ENCODE measurements around the gene PHLPP2. TPM values are rescaled to one million over a fixed set of nuclear protein-coding genes. Genes with fewer than 3 reads are reported as not detected.

Gene PHLPP2, protein sequence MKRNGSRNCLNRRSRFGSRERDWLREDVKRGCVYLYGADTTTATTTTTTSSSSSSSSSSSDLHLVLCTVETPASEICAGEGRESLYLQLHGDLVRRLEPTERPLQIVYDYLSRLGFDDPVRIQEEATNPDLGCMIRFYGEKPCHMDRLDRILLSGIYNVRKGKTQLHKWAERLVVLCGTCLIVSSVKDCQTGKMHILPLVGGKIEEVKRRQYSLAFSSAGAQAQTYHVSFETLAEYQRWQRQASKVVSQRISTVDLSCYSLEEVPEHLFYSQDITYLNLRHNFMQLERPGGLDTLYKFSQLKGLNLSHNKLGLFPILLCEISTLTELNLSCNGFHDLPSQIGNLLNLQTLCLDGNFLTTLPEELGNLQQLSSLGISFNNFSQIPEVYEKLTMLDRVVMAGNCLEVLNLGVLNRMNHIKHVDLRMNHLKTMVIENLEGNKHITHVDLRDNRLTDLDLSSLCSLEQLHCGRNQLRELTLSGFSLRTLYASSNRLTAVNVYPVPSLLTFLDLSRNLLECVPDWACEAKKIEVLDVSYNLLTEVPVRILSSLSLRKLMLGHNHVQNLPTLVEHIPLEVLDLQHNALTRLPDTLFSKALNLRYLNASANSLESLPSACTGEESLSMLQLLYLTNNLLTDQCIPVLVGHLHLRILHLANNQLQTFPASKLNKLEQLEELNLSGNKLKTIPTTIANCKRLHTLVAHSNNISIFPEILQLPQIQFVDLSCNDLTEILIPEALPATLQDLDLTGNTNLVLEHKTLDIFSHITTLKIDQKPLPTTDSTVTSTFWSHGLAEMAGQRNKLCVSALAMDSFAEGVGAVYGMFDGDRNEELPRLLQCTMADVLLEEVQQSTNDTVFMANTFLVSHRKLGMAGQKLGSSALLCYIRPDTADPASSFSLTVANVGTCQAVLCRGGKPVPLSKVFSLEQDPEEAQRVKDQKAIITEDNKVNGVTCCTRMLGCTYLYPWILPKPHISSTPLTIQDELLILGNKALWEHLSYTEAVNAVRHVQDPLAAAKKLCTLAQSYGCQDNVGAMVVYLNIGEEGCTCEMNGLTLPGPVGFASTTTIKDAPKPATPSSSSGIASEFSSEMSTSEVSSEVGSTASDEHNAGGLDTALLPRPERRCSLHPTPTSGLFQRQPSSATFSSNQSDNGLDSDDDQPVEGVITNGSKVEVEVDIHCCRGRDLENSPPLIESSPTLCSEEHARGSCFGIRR (N-terminal part only)
- total RNA-seq = 22.5 TPM

DNA sequence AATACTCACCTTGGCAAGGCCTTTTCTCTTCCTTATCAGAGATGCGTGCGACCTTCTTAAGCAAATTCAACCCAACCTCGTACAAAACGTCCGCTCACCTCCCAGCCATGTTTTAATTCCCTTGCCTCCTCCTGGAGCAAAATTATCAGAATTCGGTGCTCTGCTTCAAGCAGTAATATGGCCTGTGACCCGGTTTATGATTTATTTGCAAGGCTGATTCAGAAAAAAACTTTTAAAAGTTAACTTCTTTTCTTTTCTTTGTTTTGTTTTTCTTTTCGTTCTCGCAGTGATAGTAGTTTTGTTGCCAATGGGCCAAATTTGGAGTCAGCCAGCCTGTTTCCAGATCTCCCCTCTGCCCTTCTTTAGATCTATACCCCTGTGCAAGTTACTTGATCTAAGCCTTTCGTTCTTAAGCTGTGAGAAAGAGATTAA lies at the start of gene PHLPP2:
TSS of gene PHLPP2 (minus strand) at position 382 of the 432 bp plus-strand sequence. CDS start 9,906 bp downstream, outside the sequence.
- intact Hi-C loops (cut with DNase I) = no loop called here
- no peak for ATAC-seq
- no peak for DNase-seq (ENCODE audit: low spot score)

DNA sequence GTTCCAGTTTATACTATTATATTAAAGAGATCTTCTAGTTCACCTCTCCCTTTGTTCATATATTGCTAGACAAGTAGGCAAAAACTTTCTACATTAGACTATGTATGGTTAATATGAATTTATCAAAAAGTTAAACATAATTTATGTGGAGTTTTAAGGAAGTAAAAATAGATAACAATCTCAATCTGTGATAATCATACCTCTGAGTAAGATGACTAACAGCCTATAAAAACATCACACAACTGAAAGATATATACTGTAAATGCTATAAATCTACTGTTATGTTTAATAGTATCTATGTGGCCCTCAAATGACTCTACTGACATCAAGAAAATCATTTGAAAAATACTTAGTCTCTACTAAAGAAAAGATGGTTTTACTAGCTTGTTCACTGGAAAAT lies 47.1 kb upstream of the PHLPP2 start:
- ATAC-seq (no peak), DNase-seq (ENCODE audit: low spot score) (no peak)
- intact Hi-C loops (cut with DNase I) = no loop called here

DNA sequence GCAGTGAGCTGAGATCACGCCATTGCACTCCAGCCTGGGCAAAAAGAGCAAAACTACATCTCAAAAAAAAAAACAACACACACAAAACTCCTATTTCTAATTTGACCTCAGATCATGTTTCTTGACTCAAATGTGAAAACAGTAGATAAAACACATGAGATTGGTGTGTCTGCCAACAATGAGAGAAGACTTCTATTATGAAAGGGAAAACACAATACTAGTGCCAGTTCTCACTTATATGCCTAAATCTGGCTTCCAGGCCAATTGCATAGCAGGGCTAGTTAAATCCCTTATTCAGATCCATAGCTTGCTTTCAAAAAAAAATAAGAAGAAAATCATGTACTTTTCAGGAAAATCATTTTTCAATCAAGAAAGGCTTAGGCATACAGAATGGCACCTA lies 44.7 kb upstream of the PHLPP2 start:
- intact Hi-C loops (cut with DNase I) = no loop called here
- ATAC-seq (no peak), DNase-seq (ENCODE audit: low spot score) (no peak)

DNA sequence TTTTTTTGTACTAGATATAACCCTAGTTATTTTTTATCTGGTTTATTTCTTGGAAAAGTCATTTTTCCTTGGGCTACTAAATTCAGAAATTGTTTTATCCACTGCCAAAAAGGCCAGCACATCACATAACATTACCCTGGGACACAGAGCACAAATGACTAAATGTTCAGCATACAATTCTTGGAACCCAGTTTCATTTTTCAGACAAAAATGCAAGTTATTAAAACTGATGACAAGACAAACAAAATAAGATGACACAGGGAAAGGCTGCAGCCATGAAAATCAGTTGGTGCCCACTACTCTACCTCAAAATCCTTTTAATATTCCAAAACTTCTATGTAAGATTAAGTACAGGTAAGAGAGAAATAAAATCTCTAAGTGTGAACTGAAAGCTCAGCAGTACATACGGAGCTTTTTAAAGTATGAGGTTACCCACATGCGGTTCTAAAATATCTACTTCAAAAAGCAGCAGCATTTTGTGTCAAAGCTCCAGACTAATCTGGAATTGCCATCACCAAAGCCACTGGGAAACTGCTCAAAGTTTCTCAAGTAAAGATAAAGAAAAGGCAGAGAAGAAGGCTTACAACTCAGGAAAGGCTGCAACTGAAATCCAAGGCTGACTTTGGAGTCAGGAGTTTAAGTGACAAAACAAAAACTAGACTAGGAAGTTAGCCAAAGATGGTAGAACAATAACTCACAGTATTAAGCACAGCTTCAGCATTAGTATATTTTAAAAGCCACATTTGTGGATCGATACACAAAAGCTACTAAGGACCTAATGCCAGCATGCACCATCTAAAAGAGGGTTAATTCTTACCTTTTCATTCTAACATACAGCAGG lies 42.8 kb upstream of the PHLPP2 start:
- DNase-seq (ENCODE audit: low spot score) (no peak), ATAC-seq (no peak)
- intact Hi-C loops (cut with DNase I) = no loop called here

DNA sequence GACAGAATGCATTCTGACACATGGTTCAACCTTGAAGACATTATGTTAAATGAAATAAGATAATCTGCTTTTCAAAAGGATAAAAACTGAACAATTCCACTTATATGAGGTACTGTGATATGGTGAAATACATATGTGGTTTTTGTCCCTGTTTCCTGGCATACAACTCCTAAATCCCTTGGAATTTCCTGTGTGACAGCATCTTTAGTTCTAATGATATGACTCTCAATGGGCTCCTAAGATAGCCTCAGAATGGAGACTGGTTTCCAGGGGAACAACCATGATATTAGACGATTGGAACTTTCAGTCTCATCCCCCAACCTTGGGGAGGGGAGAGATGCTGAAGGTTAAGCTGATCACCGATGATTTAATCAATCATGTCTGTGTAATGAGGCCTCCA lies 37.7 kb upstream of the PHLPP2 start:
- DNase-seq (ENCODE audit: low spot score) (no peak), ATAC-seq (no peak)
- intact Hi-C loops (cut with DNase I) = no loop called here

DNA sequence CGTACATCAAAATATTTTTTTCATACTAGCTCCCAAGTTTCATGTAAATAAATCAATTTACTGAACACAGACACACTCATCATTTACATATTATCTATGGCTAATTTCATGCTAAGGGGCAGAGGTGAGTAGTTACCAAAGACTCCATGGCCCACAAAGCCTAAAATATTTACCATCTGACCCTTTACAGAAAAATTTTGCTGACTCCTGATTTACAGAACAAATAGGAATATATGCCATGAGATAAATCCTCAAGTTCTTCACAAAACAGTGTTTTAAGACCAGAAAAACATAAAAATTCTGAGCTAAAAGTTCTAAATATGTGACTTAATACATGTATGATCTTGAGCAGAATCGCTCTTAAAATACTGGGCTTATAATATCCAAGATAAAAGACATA lies 36.6 kb upstream of the PHLPP2 start:
- intact Hi-C loops (cut with DNase I) = no loop called here
- no peak for ATAC-seq
- no peak for DNase-seq (ENCODE audit: low spot score)

DNA sequence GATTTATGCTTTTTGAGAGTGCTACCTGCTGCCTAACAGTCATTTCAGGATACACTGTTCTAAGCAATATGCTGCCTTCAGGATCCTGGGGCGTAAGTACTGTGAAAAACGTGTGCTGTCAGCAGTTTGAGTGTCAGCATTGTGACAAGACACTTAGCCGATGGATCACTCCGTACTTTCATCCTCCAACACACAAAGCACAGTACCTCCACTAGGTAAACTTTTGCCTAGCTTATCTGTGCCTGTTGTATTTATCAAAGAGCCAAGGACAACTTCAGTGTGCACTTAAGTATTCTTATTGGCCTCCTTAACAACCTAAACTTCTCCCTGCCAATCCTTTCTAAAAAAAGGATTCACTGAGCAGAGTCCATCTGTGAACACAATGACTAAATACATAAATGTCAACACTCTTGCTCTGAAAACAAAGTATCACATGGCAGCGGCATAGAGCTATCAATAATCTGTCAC lies 33.8 kb upstream of the PHLPP2 start:
- intact Hi-C loops (cut with DNase I) = no loop called here
- DNase-seq (ENCODE audit: low spot score) (no peak), ATAC-seq (no peak)

DNA sequence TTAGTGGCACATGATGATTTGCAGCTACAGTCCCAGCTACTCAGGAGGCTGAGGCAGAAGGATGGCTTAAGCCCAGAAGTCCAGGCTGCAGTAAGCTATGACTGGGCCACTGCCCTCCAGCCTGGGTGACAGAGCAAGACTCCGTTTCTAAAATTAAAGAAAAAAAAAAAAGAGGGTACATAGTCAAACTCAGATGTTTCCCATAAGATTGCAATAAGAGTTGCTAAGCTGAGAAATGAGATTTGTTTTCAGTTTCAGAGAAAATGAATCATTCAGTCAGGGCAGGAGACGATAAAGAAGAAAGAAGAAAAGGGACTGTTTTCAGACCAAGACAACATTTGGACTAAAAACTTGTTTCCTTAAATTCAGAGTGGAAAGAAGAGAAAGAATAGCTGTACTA lies 30.2 kb upstream of the PHLPP2 start:
- no peak for ATAC-seq
- no peak for DNase-seq (ENCODE audit: low spot score)
- intact Hi-C loops (cut with DNase I) = no loop called here

DNA sequence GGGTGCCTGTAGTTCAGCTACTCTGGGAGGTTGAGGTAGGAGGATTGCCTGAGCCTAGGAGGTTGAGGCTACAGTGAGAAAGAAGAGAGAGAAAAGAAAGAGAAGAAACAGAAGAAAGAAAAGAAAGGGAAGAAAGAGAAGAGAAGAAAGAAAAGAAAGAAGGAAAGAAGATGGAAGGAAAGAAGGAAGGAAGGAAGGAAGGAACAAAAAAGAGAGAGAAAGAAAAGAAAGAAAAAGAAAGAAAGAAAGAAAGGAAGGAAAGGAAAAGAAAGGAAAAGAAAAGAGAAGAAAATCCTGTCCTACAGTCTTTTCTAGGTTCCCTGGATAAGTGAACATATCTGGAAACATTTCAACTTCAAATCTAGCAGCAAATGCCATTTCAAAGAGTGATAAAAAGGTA lies 29.6 kb upstream of the PHLPP2 start:
- no peak for ATAC-seq
- no peak for DNase-seq (ENCODE audit: low spot score)
- intact Hi-C loops (cut with DNase I) = no loop called here

DNA sequence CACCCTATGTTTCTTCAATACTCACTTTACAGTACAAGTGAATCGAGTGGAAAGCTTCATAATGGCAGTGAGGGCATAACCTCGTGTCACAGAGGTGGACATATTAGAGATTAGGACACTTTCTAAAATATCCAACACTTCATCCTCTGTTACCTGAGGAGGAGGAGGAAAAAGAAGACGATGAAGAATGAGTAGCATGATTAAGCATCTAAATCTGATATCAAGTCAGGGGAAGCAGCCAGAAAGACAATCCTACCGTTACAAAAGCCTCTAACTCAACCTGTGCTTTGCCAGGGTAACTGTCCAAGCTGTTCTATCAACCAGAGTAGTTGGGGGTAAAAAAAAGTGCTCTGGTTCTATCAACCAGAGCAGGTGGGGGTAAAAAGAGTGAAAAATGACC lies 23.7 kb upstream of the PHLPP2 start:
- intact Hi-C loops (cut with DNase I) = no loop called here
- no peak for DNase-seq (ENCODE audit: low spot score)
- no peak for ATAC-seq

DNA sequence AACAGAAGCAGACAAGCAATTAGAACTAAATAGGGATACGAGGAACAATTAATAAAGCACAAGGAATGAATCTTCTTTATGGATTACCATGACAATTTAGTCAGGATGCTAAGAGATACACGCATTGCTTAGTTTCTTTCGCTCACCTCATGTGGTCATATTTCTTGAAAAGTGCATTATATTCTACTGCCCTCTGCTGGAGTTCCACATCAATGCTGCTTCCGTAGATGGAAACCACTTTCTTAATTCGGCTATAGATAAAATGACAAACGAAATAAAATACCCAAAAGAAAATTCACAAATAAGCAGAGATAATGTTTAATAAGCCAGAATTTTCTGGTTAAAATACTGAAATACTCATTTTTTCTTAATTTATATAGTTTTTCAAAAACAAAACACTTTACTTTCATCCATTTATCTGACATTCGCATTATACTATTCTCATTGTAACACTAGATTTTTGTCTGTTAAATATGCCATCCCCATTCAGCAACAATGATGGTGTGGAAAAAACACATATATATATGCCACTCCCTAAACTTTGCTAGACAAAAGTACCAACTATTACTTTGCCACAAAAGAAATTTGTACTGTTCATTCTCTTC lies 22.0 kb upstream of the PHLPP2 start:
- intact Hi-C loops (cut with DNase I) = no loop called here
- DNase-seq (ENCODE audit: low spot score) (no peak), ATAC-seq (no peak)

DNA sequence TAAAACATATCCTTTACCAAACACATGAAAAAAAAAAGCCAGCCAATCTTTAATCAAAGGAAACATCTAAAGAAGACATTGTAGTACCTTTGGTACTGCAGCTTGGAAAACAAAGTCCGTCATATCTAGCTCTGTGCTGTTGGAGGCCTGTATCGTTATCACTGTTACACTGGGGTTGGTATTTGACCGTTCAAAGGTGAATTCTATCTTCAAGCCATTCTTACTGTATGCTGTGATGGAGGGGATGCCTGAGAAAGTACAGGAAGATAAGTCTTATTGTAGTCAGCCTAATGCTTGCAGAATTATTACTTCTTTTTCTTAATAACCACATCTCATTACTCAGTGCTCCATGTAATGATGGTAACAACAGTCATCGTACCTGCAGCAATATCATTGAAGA lies 14.4 kb upstream of the PHLPP2 start:
- no peak for DNase-seq (ENCODE audit: low spot score)
- ATAC-seq = no peak
- intact Hi-C loops (cut with DNase I) = no loop called here

DNA sequence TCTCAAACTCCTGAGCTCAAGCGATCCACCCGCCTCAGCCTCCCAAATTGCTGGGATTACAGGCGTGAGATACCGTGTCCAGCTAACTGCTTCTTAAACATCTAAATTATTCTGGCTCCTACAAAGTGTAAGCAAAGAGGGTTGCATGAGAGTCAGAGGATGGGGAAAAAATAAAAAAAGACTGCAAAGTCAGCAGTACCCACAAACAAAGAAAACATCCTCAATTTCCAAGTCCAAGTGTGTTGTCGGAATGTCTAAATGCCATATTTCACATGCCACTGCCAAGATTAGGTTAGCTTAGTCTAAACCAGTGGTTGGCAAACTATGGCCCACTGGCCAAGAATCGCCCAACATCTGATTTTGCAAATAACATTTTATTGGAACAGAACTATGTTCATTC lies 13.0 kb upstream of the PHLPP2 start:
- DNase-seq (ENCODE audit: low spot score) (no peak), ATAC-seq (no peak)
- intact Hi-C loops (cut with DNase I) = no loop called here

DNA sequence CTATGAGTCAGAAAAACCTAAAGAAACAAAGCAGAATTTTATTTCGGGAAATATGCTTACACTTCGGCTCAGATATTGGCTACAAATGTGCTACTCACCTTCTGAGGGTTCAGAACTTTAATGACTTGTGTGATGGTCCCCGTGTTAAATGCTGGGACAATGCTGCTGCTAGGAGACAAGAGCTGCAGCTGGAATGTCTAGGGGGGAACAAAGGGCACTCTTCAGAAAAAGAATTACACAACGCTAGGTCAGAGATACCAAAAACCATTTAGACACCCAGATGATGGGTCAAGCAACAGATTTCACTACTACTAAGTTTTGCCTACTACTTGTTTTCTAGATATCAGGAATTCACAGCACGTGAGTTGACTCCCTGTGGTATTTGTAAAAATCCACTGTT lies 10.0 kb upstream of the PHLPP2 start:
- intact Hi-C loops (cut with DNase I) = no loop called here
- ATAC-seq = no peak

DNA sequence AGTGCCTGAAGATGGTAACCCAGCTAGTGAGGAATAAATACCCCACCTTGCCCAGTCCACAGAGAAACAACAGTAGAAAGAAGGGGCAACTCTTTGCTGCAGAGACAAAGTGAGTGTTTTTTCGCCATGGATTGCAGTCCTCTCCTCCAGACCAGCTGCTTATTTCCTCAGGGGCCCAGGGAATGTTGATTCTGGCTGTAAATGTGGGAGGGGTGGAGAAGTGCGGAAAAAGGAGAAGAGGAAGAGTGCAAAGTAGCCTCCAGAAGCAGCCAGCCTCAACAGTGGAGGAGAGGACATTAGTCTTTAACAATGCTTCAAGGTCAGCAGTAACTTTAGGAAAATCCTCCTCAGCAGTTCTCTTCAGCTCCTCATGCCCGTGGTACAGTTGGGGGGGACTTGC lies 8.1 kb upstream of the PHLPP2 start:
- intact Hi-C loops (cut with DNase I) = no loop called here
- ATAC-seq = peak; percentile 70
- DNase-seq (ENCODE audit: low spot score) = no peak

More for the DNA sequence above, 10.0 kb upstream of the PHLPP2 start:
- DNase-seq (ENCODE audit: low spot score) = no peak

DNA sequence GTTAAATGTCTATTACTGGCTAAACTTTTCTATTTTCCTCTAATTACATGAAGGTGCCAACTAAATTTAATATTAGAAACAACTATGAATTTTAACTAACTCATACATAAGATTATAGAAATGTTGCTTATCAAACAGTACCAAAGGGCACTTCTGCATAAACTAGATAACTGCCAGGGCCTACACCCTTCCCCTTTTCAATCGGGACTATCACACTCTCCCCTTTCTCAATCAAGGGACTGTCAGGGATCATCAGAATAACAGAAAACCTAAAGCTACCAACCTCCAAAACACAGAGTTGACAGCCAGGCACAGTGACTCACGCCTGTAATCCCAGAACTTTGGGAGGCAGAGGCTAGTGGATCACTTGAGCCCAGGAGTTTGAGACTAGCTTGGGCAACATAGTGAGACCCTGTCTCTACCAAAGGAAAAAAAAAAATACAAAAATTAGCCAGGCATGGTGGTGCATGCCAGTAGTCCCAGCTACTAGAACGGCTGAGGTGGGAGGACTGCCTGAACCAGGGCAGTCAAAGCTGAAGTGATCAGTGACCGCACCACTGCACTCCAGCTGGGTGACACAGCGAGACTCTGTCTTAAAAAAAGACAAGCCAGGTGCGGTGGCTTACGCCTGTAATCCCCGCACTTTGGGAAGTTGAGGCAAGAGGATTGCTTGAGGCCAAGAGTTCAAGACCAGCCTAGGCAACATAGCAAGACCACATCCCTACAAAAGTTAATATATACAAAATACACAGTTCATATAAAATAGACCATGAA lies 3.2 kb upstream of the PHLPP2 start:
- ATAC-seq (no peak), DNase-seq (ENCODE audit: low spot score) (no peak)
- intact Hi-C loops (cut with DNase I) = no loop called here

DNA sequence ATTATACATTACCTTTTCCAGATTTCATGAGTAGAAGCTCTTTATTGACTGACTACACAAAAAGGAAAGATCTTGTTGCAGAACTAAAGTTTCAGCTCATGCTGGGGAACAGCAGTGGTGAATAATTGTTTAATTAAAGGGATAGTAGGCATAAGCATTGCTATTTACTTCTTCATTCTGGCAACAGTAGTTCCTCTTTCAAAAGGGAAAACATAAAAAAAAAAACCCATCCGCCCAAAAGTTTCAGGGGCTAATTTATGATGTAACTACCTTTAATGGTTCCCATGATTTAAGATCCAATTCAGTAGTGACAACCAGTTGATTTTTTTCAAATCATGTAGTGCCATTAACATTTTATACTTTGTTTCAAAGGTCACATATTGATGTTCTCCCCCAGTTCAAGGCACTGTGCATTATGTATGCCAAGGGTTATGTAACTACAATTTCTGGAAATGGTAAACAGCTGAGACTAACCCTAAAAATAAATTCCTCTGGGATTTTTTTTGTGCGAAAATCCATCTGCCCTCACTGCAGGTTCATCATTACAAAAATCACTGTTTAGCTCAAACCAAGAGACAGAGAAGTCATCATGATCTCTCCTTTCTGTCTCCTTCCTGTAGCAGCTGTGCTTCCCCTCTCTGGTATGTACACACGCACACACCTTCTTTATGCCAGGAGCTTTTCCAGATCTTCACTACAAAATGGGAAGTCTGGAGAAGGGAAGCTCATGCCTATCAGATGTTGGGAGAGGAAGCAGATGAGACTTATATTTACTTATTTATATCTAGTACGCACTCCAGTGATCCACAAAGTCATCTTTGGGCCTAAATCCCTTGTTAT lies 2.2 kb upstream of the PHLPP2 start:
- DNase-seq (ENCODE audit: low spot score) (no peak), ATAC-seq (peak; percentile 7)
- intact Hi-C loops (cut with DNase I) = no loop called here
